Ureter (tissue), 1 donor: ENCODE data around the gene POLR3A. TPM values are rescaled to one million over a fixed set of nuclear protein-coding genes. Genes with fewer than 3 reads are reported as not detected.
"Not testable (repeated sequence)": the region's sequence is repeated elsewhere in the genome, so short reads cannot be mapped to it uniquely, and the experiment has no call there.

ENCODE experiments used
- DNase-seq: peaks from one replicate; pipeline ENCODE4 v3.0.0-alpha.2; 2020; ENCODE audit warnings: low spot score
- total RNA-seq: library from RNA; stranded (reverse); gene quantifications from one replicate; pipeline ENCODE4 v1.2.4, GENCODE V29; 2023
- donor health status: DM: yes; HTN: yes; CAD: no.

Gene POLR3A
- total RNA-seq, 1 donor from 2014 or later, result 20.6 TPM

GRCh38 chr10:78021201-78021600, 8.1 kb downstream of the POLR3A start:
- DNase-seq, result no peak

GRCh38 chr10:78019264-78019663, 10.1 kb downstream of the POLR3A start:
- DNase-seq, result no peak

GRCh38 chr10:78017856-78018255, 11.5 kb downstream of the POLR3A start:
- no peak for DNase-seq

- DNase-seq, result no peak
Measured at GRCh38 chr10:78015546-78015945, 13.8 kb downstream of the POLR3A start.

- DNase-seq, result no peak
Measured at GRCh38 chr10:78013564-78013963, 15.8 kb downstream of the POLR3A start.

GRCh38 chr10:78011065-78011464, 18.2 kb downstream of the POLR3A start:
- DNase-seq, result no peak

GRCh38 chr10:78010278-78010677, 19.0 kb downstream of the POLR3A start:
- DNase-seq, result no peak

- DNase-seq, result no peak
Measured at GRCh38 chr10:78009662-78010061, 19.7 kb downstream of the POLR3A start.

GRCh38 chr10:78007172-78007571, 22.1 kb downstream of the POLR3A start:
- no peak for DNase-seq

- no peak for DNase-seq
Measured at GRCh38 chr10:78004215-78005026, 24.9 kb downstream of the POLR3A start.

- no peak for DNase-seq
Measured at GRCh38 chr10:78002541-78003288, 26.6 kb downstream of the POLR3A start.

- no peak for DNase-seq
Measured at GRCh38 chr10:78000956-78001472, 28.3 kb downstream of the POLR3A start.

GRCh38 chr10:78000206-78000605, 29.1 kb downstream of the POLR3A start:
- DNase-seq, result no peak

GRCh38 chr10:77998780-77999179, 30.5 kb downstream of the POLR3A start:
- DNase-seq, result not testable (repeated sequence)

- DNase-seq, result no peak
Measured at GRCh38 chr10:77993620-77994019, 35.7 kb downstream of the POLR3A start.

GRCh38 chr10:77989081-77989724, 40.1 kb downstream of the POLR3A start:
- DNase-seq, result no peak

GRCh38 chr10:77987671-77988255, 41.6 kb downstream of the POLR3A start:
- DNase-seq, result no peak

- no peak for DNase-seq
Measured at GRCh38 chr10:77984986-77985385, 44.3 kb downstream of the POLR3A start.

GRCh38 chr10:77983384-77984341, 45.7 kb downstream of the POLR3A start:
- DNase-seq, result no peak

GRCh38 chr10:77981281-77981680, 48.0 kb downstream of the POLR3A start:
- no peak for DNase-seq

GRCh38 chr10:77979221-77979620, 50.1 kb downstream of the POLR3A start:
- no peak for DNase-seq
